GM12873 (cell line): ENCODE data around the gene SCAMP5.

ENCODE experiments used
- CTCF ChIP-seq: IDR thresholded peaks from 2 replicates; pipeline ENCODE4 v1.5.1; 2012; ENCODE audit warnings: low read depth, mild to moderate bottlenecking, moderate library complexity, low read length, control low read depth; ENCODE audit not compliant: insufficient read depth; ENCODE audit errors: missing control alignments

The SCAMP5 gene

GRCh38 chr15:75029378-75030022, 34.1 kb downstream of the SCAMP5 start:
- peak; percentile 92 for TF ChIP-seq CTCF

GRCh38 chr15:75030023-75030413, 34.7 kb downstream of the SCAMP5 start:
- TF ChIP-seq CTCF, result no peak

GRCh38 chr15:75030424-75030823, 35.1 kb downstream of the SCAMP5 start:
- no peak for TF ChIP-seq CTCF

- no peak for TF ChIP-seq CTCF
Observed at GRCh38 chr15:75031848-75032247, 36.5 kb downstream of the SCAMP5 start.

GRCh38 chr15:75032395-75032794, 37.0 kb downstream of the SCAMP5 start:
- TF ChIP-seq CTCF, result no peak

GRCh38 chr15:75033809-75034208, 38.4 kb downstream of the SCAMP5 start:
- TF ChIP-seq CTCF, result peak; percentile 28

- TF ChIP-seq CTCF, result no peak
Observed at GRCh38 chr15:75034615-75035014, 39.3 kb downstream of the SCAMP5 start.

GRCh38 chr15:75036212-75036616, 40.9 kb downstream of the SCAMP5 start:
- TF ChIP-seq CTCF, result no peak
